K562 (cell line): Measurements from ENCODE around the gene TEX261. TPM values are rescaled to one million over a fixed set of nuclear protein-coding genes. Genes with fewer than 3 reads are reported as not detected.

ENCODE experiments used
- ATF1 ChIP-seq, 2 experiments: fragments of 450-650 bp in 1 of 2; IDR thresholded peaks; 2 replicates each; pipeline ENCODE4 v1.6.1; 2016; ENCODE audit warnings: missing compliant biosample characterization in 1 of 2, missing genetic modification characterization in 1 of 2
- ESRRA ChIP-seq: fragments of 450-650 bp; IDR thresholded peaks from 2 replicates; pipeline ENCODE4 v1.6.1; 2014; ENCODE audit warnings: low read depth, mild to moderate bottlenecking, moderate library complexity, borderline replicate concordance
- HCFC1 ChIP-seq: IDR thresholded peaks from 2 replicates; pipeline ENCODE4 v1.6.1; 2012; ENCODE audit warnings: low read depth, low read length, improper control_type of control experiment
- MAFG ChIP-seq: fragments of 450-650 bp; conservative IDR thresholded peaks from 2 replicates; pipeline ENCODE4 v1.6.1; 2016; ENCODE audit warnings: missing genetic modification characterization, missing compliant biosample characterization
- MEF2D ChIP-seq: conservative IDR thresholded peaks from 2 replicates; pipeline ENCODE4 v1.6.1; 2016; ENCODE audit warnings: low read depth, missing genetic modification characterization, missing compliant biosample characterization
- PCBP1 ChIP-seq: fragments of 200-400 bp; formaldehyde crosslinking; IDR thresholded peaks from 2 replicates; pipeline ENCODE4 v1.6.1; 2018; ENCODE audit warnings: mild to moderate bottlenecking, low read depth, low read length; ENCODE audit not compliant: poor library complexity, severe bottlenecking
- RFX7 ChIP-seq: fragments of 250-450 bp; sonication (Bioruptor Pico); IDR thresholded peaks from 2 replicates; pipeline ENCODE4 v1.5.1; 2021; ENCODE audit warnings: mild to moderate bottlenecking
- SOX6 ChIP-seq: fragments of 450-650 bp; IDR thresholded peaks from 2 replicates; pipeline ENCODE4 v1.6.1; 2014; ENCODE audit warnings: mild to moderate bottlenecking
- TEAD1 ChIP-seq, 2 experiments: fragments of 450-650 bp in 1 of 2; sonication (generic) in 1 of 2; formaldehyde crosslinking; IDR thresholded peaks; 2 replicates each; pipeline versions ENCODE4 v1.4.0 to v1.8.0; 2020 to 2022; ENCODE audit warnings: mild to moderate bottlenecking in 2 of 2, missing genetic modification reagents in 1 of 2
- XRCC5 ChIP-seq: fragments of 200-400 bp; formaldehyde crosslinking; IDR thresholded peaks from 2 replicates; pipeline ENCODE4 v1.6.1; 2017; ENCODE audit warnings: low read depth, mild to moderate bottlenecking, low read length
- ZNF134 ChIP-seq: fragments of 250-450 bp; sonication (Bioruptor Pico); conservative IDR thresholded peaks from 2 replicates; pipeline ENCODE4 v1.4.0; 2020
- ZNF589 ChIP-seq: fragments of 200-800 bp; sonication (Bioruptor generic); IDR thresholded peaks from 2 replicates; pipeline ENCODE4 v1.6.1; 2016; ENCODE audit warnings: low read depth, missing genetic modification characterization, missing compliant biosample characterization
- ZNF707 ChIP-seq: fragments of 250-450 bp; sonication (Bioruptor Pico); conservative IDR thresholded peaks from 2 replicates; pipeline ENCODE4 v1.8.0; 2022; ENCODE audit warnings: inconsistent platforms, mild to moderate bottlenecking, moderate library complexity
- polyA plus RNA-seq, 8 experiments: library from polyadenylated mRNA; depleted of rRNA in 4 of 8; stranded (reverse) in 5 of 8; unstranded in 3 of 8; fragments of >200 nt; fragmentation: Nextera tagmentation in 2 of 8; fragmentation: Illumina TruSeq in 1 of 8; extraction: Ambion mirVana in 2 of 8; extraction: Trizol in 1 of 8; gene quantifications; 2 replicates each; pipeline versions ENCODE4 v1.2.1 to v1.2.3, GENCODE V29; 2011 to 2014; ENCODE audit warnings: inconsistent platforms in 1 of 8, missing spikeins in 1 of 8
- total RNA-seq, 7 experiments: library from RNA; depleted of rRNA in 6 of 7; stranded (reverse); fragments of >200 nt in 6 of 7; fragmentation: Illumina TruSeq in 2 of 7; extraction: Trizol in 2 of 7; gene quantifications; 2 replicates each; pipeline versions ENCODE4 v1.2.1 to v1.2.3, GENCODE V29; 2011 to 2021; ENCODE audit warnings: low replicate concordance in 1 of 7
- TF ChIP-seq, protein P1 (sequence below): IDR thresholded peaks from 2 replicates; pipeline ENCODE4 v1.6.1; 2011; ENCODE audit not compliant: insufficient read length; ENCODE audit errors: extremely low read depth
- TF ChIP-seq, protein P2 (sequence below), 2 experiments: IDR thresholded peaks; 2 replicates each; pipeline ENCODE4 v1.6.1; 2011; ENCODE audit warnings: borderline replicate concordance in 1 of 2, control low read depth in 1 of 2, low read depth in 1 of 2, low read length in 1 of 2, mild to moderate bottlenecking in 1 of 2, mixed read lengths in 1 of 2, moderate library complexity in 1 of 2; ENCODE audit not compliant: insufficient read depth in 1 of 2, insufficient read length in 1 of 2, poor library complexity in 1 of 2, severe bottlenecking in 1 of 2; ENCODE audit errors: extremely low read depth in 1 of 2
- TF ChIP-seq, protein P3 (sequence below): sonication (generic); formaldehyde crosslinking; IDR thresholded peaks from 2 replicates; pipeline ENCODE4 v1.4.0; 2020; ENCODE audit warnings: mild to moderate bottlenecking, missing genetic modification reagents

The TEX261 gene
- total and polyA plus RNA-seq, 9 of the 15 experiments (the other 6 are each of a cell fraction or from before 2014, with no cell fraction given): 11.9 to 110 (median 51.9) TPM

DNA sequence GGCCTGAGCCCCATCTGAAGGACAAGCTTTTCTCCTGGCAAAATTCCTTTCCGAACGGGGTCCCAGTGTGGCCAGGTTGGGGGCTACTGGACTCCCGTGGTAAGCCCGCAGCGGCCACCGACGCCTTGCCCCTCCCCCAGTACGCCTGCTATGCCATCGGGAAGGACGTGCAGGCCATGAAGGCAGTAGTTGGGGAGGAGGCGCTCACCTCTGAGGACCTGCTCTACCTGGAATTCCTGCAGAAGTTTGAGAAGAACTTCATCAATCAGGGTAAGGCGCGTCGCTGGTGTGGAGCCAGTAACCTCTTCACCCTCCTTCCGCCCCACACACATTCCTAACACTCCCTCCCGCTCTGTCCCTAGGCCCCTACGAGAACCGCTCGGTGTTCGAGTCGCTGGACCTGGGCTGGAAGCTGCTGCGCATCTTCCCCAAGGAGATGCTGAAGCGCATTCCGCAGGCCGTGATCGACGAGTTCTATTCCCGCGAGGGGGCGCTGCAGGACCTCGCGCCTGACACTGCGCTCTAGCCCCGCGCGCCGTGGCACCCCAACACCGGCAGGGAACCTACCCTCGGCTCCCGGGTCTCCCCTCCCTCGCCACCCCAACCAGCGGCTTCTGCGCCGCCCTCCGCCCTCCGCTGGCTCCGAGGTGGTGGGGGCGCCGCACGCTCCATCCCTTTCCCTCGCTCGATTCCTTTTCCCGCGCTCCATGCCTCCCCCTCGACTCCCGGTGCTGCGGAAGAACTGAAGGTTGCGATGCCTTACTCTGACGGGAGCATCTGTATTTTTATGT, 29.9 kb downstream of the TEX261 start (continued):
- TF ChIP-seq, protein P1, sequence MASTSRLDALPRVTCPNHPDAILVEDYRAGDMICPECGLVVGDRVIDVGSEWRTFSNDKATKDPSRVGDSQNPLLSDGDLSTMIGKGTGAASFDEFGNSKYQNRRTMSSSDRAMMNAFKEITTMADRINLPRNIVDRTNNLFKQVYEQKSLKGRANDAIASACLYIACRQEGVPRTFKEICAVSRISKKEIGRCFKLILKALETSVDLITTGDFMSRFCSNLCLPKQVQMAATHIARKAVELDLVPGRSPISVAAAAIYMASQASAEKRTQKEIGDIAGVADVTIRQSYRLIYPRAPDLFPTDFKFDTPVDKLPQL: no peak
- TF ChIP-seq XRCC5 (peak; percentile 78; the same call in 1 of the 2 replicates), ESRRA (0 out of 2 replicates have a peak, but pooled peaks have one; percentile 29), ZNF589 (CRISPR knock-in tag) (no peak), ZNF707 (CRISPR knock-in tag) (no peak), PCBP1 (peak; percentile 47), RFX7 (no peak), MEF2D (no peak), SOX6 (peak; percentile 36; the same call in 1 of the 2 replicates), MAFG (tag) (no peak), TEAD1 (CRISPR knock-in tag; IDR thresholded peaks at IDR 0.05) (peak; percentile 36 to 87; a peak in 3 of 4 replicates), ATF1 (CRISPR knock-in tag; IDR thresholded peaks at IDR 0.05) (no peak), ATF1 (tag; IDR thresholded peaks at IDR 0.05) (peak; percentile 41; the same call in 1 of the 2 replicates), HCFC1 (0 out of 2 replicates have a peak, but pooled peaks have one; percentile 17), ZNF134 (CRISPR knock-in tag) (no peak)
- TF ChIP-seq, protein P2, sequence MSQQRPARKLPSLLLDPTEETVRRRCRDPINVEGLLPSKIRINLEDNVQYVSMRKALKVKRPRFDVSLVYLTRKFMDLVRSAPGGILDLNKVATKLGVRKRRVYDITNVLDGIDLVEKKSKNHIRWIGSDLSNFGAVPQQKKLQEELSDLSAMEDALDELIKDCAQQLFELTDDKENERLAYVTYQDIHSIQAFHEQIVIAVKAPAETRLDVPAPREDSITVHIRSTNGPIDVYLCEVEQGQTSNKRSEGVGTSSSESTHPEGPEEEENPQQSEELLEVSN (IDR thresholded peaks at IDR 0.05; ENCODE audit: borderline replicate concordance in 1 of 2, extremely low read depth in 1 of 2, insufficient read depth in 1 of 2, insufficient read length in 1 of 2, low read depth in 1 of 2, low read length in 1 of 2, poor library complexity in 1 of 2, severe bottlenecking in 1 of 2): peak; percentile 78 to 89
- TF ChIP-seq, protein P3, sequence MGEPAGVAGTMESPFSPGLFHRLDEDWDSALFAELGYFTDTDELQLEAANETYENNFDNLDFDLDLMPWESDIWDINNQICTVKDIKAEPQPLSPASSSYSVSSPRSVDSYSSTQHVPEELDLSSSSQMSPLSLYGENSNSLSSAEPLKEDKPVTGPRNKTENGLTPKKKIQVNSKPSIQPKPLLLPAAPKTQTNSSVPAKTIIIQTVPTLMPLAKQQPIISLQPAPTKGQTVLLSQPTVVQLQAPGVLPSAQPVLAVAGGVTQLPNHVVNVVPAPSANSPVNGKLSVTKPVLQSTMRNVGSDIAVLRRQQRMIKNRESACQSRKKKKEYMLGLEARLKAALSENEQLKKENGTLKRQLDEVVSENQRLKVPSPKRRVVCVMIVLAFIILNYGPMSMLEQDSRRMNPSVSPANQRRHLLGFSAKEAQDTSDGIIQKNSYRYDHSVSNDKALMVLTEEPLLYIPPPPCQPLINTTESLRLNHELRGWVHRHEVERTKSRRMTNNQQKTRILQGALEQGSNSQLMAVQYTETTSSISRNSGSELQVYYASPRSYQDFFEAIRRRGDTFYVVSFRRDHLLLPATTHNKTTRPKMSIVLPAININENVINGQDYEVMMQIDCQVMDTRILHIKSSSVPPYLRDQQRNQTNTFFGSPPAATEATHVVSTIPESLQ (CRISPR knock-in tag): no peak
